Left lung (tissue), 10 donors: ENCODE data around the gene TTC8. TPM values are rescaled to one million over a fixed set of nuclear protein-coding genes. Genes with fewer than 3 reads are reported as not detected.
A peak's percentile ranks its signal among the peaks of the same experiment; 100 is the strongest.

Experiments used
- ATAC-seq: fragments of 200-7000 bp; cut with Tn5 transposase; one replicate; pipeline ENCODE4 v1.9.1; 2020; ENCODE audit warnings: moderate library complexity
- DNase-seq, 4 donors: peaks; one replicate each; pipeline ENCODE4 v3.0.0-alpha.2; 2013 to 2020
- H3K27ac ChIP-seq, 2 donors: fragments of 200-600 bp; sonication (generic) in 1 of 2; one replicate each; pipeline versions ENCODE4 v1.5.0 to v1.8.0; 2020 to 2021
- H3K27me3 ChIP-seq, 2 donors: fragments of 200-600 bp; sonication (generic) in 1 of 2; one replicate each; pipeline versions ENCODE4 v1.5.0 to v1.8.0; 2020 to 2021
- H3K36me3 ChIP-seq, 2 donors: fragments of 200-600 bp; sonication (generic) in 1 of 2; one replicate each; pipeline versions ENCODE4 v1.5.0 to v1.8.0; 2020 to 2021
- H3K4me1 ChIP-seq, 2 donors: fragments of 200-600 bp; one replicate each; pipeline ENCODE4 v1.8.0; 2021
- H3K4me3 ChIP-seq, 2 donors: fragments of 200-600 bp; sonication (generic) in 1 of 2; one replicate each; pipeline versions ENCODE4 v1.5.0 to v1.8.0; 2020 to 2021; ENCODE audit warnings: mild to moderate bottlenecking in 1 of 2
- H3K9me3 ChIP-seq, 2 donors: fragments of 200-600 bp; sonication (generic) in 1 of 2; one replicate each; pipeline versions ENCODE4 v1.5.0 to v1.8.0; 2020 to 2021
- CTCF ChIP-seq, 2 donors: fragments of 200-600 bp; sonication (generic) in 1 of 2; IDR thresholded peaks; one replicate each; pipeline versions ENCODE4 v1.5.0 to v1.8.0; 2021; ENCODE audit warnings: antibody characterized with exemption in 2 of 2
- intact Hi-C, 2 donors: fragments of 100-400 bp; cut with DNase I; formaldehyde crosslinking; loops; one replicate each; pipeline versions ENCODE4 v1.11.2 to v1.14.2; 2022
- polyA plus RNA-seq, 6 donors: library from polyadenylated mRNA; unstranded; fragments of 120-200 nt; gene quantifications; one replicate each; pipeline ENCODE4 v1.2.1, GENCODE V29; 2013; ENCODE audit not compliant: insufficient read length in 6 of 6
- total RNA-seq, 2 donors: library from RNA; stranded (reverse); fragmentation: NEBNext Ultra II Directional; extraction: Animal tissue kit (Norgen Biotek cat#: 25700); gene quantifications; one replicate each; pipeline ENCODE4 v1.2.1, GENCODE V29; 2021
- donor health status: DM: no; HTN: yes; CAD: no.
- donor health status: DM: no; HTN: no; CAD: no.

Gene TTC8
- total and polyA plus RNA-seq, 8 donors = 17.3 to 45.9 (median 38.8) TPM

GRCh38 chr14:88790501-88791251 lies 33.8 kb upstream of the TTC8 start:
- TF ChIP-seq CTCF (IDR thresholded peaks at IDR 0.05) = no peak
- intact Hi-C loops = no loop called here

GRCh38 chr14:88791252-88791621 lies 33.2 kb upstream of the TTC8 start:
- Histone ChIP-seq H3K4me3 (peak overlapping the region in 1 of 2 donors; percentile 59), H3K4me1 (peaks cover 0 to 19% of the 10 kb centered on the region in 2 donors), H3K27ac (no peak overlapping the region), H3K9me3 (no peaks in the 10 kb centered on the region), H3K36me3 (no peaks in the 10 kb centered on the region), H3K27me3 (peaks cover 17 to 43% of the 10 kb centered on the region in 2 donors)
- no peak for TF ChIP-seq CTCF (IDR thresholded peaks at IDR 0.05)
- ATAC-seq (no peak), DNase-seq (no peak)
- intact Hi-C loops = no loop called here

More at GRCh38 chr14:88790501-88791251, 33.8 kb upstream of the TTC8 start:
- Histone ChIP-seq H3K27me3 (peaks cover 17 to 43% of the 10 kb centered on the region in 2 donors), H3K4me3 (no peak overlapping the region), H3K36me3 (no peaks in the 10 kb centered on the region), H3K4me1 (peaks cover 0 to 19% of the 10 kb centered on the region in 2 donors), H3K9me3 (no peaks in the 10 kb centered on the region), H3K27ac (no peak overlapping the region)
- ATAC-seq (no peak), DNase-seq (no peak)

GRCh38 chr14:88791629-88792472 lies 32.6 kb upstream of the TTC8 start:
- Histone ChIP-seq H3K36me3 (no peaks in the 10 kb centered on the region), H3K4me3 (peak overlapping the region; percentile 52 to 59), H3K27ac (peak overlapping the region; percentile 33 to 64), H3K4me1 (peaks cover 0 to 19% of the 10 kb centered on the region in 2 donors), H3K27me3 (peaks cover 17 to 43% of the 10 kb centered on the region in 2 donors), H3K9me3 (no peaks in the 10 kb centered on the region)
- TF ChIP-seq CTCF (IDR thresholded peaks at IDR 0.05) = no peak
- DNase-seq = peak in 3 of 4 donors; percentile 8 to 82 (median 34)
- intact Hi-C loops = no loop called here
- ATAC-seq = peak; percentile 8

GRCh38 chr14:88792473-88793258 lies 31.8 kb upstream of the TTC8 start, which contains the start of gene EML5:
TSS of gene EML5 (minus strand) at chr14:88792953. CDS start at chr14:88792503, 450 bp downstream.
- DNase-seq = peak; percentile 57 to 97 (median 80)
- TF ChIP-seq CTCF (IDR thresholded peaks at IDR 0.05) = peak in 1 of 2 donors; percentile 42
- H3K4me1 ChIP-seq = peaks cover 0 to 19% of the 10 kb centered on the region in 2 donors
- intact Hi-C loops = no loop called here
- H3K9me3 ChIP-seq = no peaks in the 10 kb centered on the region
- ATAC-seq = peak; percentile 98
- H3K4me3 ChIP-seq = peak within 1 kb of the TSS; percentile 52 to 59
- H3K27ac ChIP-seq = peak within 1 kb of the TSS; percentile 33 to 64
- H3K27me3 ChIP-seq = peaks cover 17 to 43% of the 10 kb centered on the region in 2 donors
- no peaks in the 10 kb centered on the region for H3K36me3 ChIP-seq
